ENCODE data around the gene CLK2. TPM values are rescaled to one million over a fixed set of nuclear protein-coding genes. Genes with fewer than 3 reads are reported as not detected.

CLK2 gene
- total RNA-seq, 1 experiment from 2014 or later, result 72.6 TPM

GRCh38 chr1:155241069-155241679, 32.1 kb downstream of the CLK2 start:
- ChIA-PET RAD21 (ENCODE audit: low non-redundant PET in 1 of 2, low total read pairs in 2 of 2, uncharacterized antibody in 2 of 2, unreplicated experiment in 2 of 2) (no interaction called here), POLR2A (interaction anchor here (0.8 to 1.8 kb wide), 5 partner anchors 14 to 65 kb away, joined by 3 to 4 read pairs (median 3); no protein-coding TSS in a partner anchor), CTCF (interaction anchor here (1.0 to 1.4 kb wide), 3 partner anchors 10 to 68 kb away, joined by 4 to 6 read pairs (median 5); partner anchors contain the start of gene KRTCAP2)
- no peaks in the 10 kb centered on the region for H3K9me3 ChIP-seq (ENCODE audit: control insufficient read depth in 1 of 2, insufficient read depth in 1 of 2, low read depth in 1 of 2, low read length in 2 of 2)
- H3K36me3 ChIP-seq (ENCODE audit: control insufficient read depth in 1 of 2, insufficient read depth in 2 of 2, low read length in 2 of 2), result no peaks in the 10 kb centered on the region
- H4K20me1 ChIP-seq (ENCODE audit: insufficient read depth), result no peaks in the 10 kb centered on the region
- peak overlapping the region; percentile 54 for H3K9ac ChIP-seq (ENCODE audit: low read length)
- DNase-seq (ENCODE audit: low read depth, low spot score), result peak; percentile 67
- H3K79me2 ChIP-seq (ENCODE audit: insufficient read depth, low read length), result no peaks in the 10 kb centered on the region
- peak overlapping the region; percentile 69 for H3K4me2 ChIP-seq (ENCODE audit: low read length)
- peak overlapping the region; percentile 43 for H3K27ac ChIP-seq (ENCODE audit: low read depth, low read length)
- H3K4me3 ChIP-seq (replicated peaks in 1 of 2; ENCODE audit: low read depth in 1 of 2, low read length in 2 of 2), result peak overlapping the region; percentile 51 to 58
- BruUV-seq (replicated peaks), result no TSS peak
- no peak overlapping the region for H2AFZ ChIP-seq (ENCODE audit: low read depth, low read length, poor library complexity, severe bottlenecking)
- intact Hi-C loops (cut with micrococcal nuclease), result loop anchor here (5.0 kb wide), 1 partner anchor 34 kb away; the partner anchor contains the start of genes MTX1 and THBS3
- no peaks in the 10 kb centered on the region for H3K27me3 ChIP-seq (ENCODE audit: insufficient read depth, low read length)
- H3K9me2 ChIP-seq (ENCODE audit: insufficient read depth), result no peaks in the 10 kb centered on the region
- H3K4me1 ChIP-seq (ENCODE audit: control insufficient read depth in 1 of 2, insufficient read depth in 2 of 2, low read length in 2 of 2), result peaks cover 16 to 46% of the 10 kb centered on the region in 2 experiments
- peak; percentile 33 for ATAC-seq
- no peak for TF ChIP-seq ZFX (IDR thresholded peaks at IDR 0.05)
- peak; percentile 97 for TF ChIP-seq SIN3A (IDR thresholded peaks at IDR 0.05; ENCODE audit: low read depth)
- peak; percentile 49; the same call in 1 of the 2 replicates for TF ChIP-seq MAX (IDR thresholded peaks at IDR 0.05)
- no peak for TF ChIP-seq TCF7L2 (IDR thresholded peaks at IDR 0.05; ENCODE audit: borderline replicate concordance, extremely low read depth, insufficient read depth, insufficient read length)
- TF ChIP-seq FOSL1 (IDR thresholded peaks at IDR 0.05; ENCODE audit: low read depth), result no peak
- no peak for TF ChIP-seq EZH2phosphoT487 (IDR thresholded peaks at IDR 0.05; ENCODE audit: borderline replicate concordance)
- TF ChIP-seq EGR1 (IDR thresholded peaks at IDR 0.05; ENCODE audit: low read depth), result peak; percentile 55; the same call in 1 of the 2 replicates
- no peak for TF ChIP-seq REST (IDR thresholded peaks at IDR 0.05; ENCODE audit: low read depth)
- peak; percentile 26 for TF ChIP-seq POLR2A (IDR thresholded peaks at IDR 0.05; ENCODE audit: borderline replicate concordance, extremely low read depth, insufficient read depth, insufficient read length)
- TF ChIP-seq POLR2AphosphoS5 (IDR thresholded peaks at IDR 0.05; ENCODE audit: low read depth, low read length), result peak; percentile 60
- TF ChIP-seq SRF (IDR thresholded peaks at IDR 0.05; ENCODE audit: low read depth), result no peak
- 0 out of 2 replicates have a peak, but pooled peaks have one; percentile 46 for TF ChIP-seq CBX3 (IDR thresholded peaks at IDR 0.05; ENCODE audit: low read depth)
- TF ChIP-seq RAD21 (IDR thresholded peaks at IDR 0.05; ENCODE audit: low read depth), result no peak
- TF ChIP-seq JUND (IDR thresholded peaks at IDR 0.05), result peak; percentile 31
- TF ChIP-seq EZH2 (IDR thresholded peaks at IDR 0.05), result no peak
- no peak; the same call in 1 of the 2 replicates for TF ChIP-seq SP1 (IDR thresholded peaks at IDR 0.05; ENCODE audit: low read depth)
- TF ChIP-seq ELF1 (IDR thresholded peaks at IDR 0.05; ENCODE audit: borderline replicate concordance, low read depth), result no peak; the same call in 1 of the 2 replicates
- TF ChIP-seq ZNF274 (IDR thresholded peaks at IDR 0.05; ENCODE audit: low read depth, low read length), result no peak
- TF ChIP-seq CEBPB (IDR thresholded peaks at IDR 0.05; ENCODE audit: low read depth), result no peak; the same call in 1 of the 2 replicates
- no peak for TF ChIP-seq CTCF (IDR thresholded peaks at IDR 0.05 in 2 of 3, conservative IDR thresholded peaks at IDR 0.05 in 1 of 3; ENCODE audit: borderline replicate concordance in 1 of 3, insufficient read depth in 1 of 3, low read depth in 2 of 3, low read length in 2 of 3)
- TF ChIP-seq YY1 (IDR thresholded peaks at IDR 0.05; ENCODE audit: extremely low read depth, insufficient replicate concordance, low read depth, low read length), result peak; percentile 99
- TF ChIP-seq ATF3 (IDR thresholded peaks at IDR 0.05), result no peak
